HG02642 (cell line): ENCODE measurements around the gene DNAH12.
"Not testable (repeated sequence)": the region's sequence is repeated elsewhere in the genome, so short reads cannot be mapped to it uniquely, and the experiment has no call there.

Source experiments
- ATAC-seq: cut with Tn5 transposase; IDR thresholded peaks from one replicate; pipeline ENCODE4 v1.9.1; 2021; ENCODE audit warnings: mild to moderate bottlenecking; ENCODE audit not compliant: unreplicated experiment, poor library complexity

Gene DNAH12

GRCh38 chr3:57338272-57339070 lies 205.7 kb downstream of the DNAH12 start:
- not testable (repeated sequence) for ATAC-seq

GRCh38 chr3:57335283-57335938 lies 208.7 kb downstream of the DNAH12 start:
- ATAC-seq: no peak

GRCh38 chr3:57331078-57331610 lies 213.0 kb downstream of the DNAH12 start:
- ATAC-seq: no peak

GRCh38 chr3:57326498-57326897 lies 217.6 kb downstream of the DNAH12 start:
- ATAC-seq: not testable (repeated sequence)

- ATAC-seq: no peak
Observed at GRCh38 chr3:57314204-57314603, 229.9 kb downstream of the DNAH12 start.

- no peak for ATAC-seq
Observed at GRCh38 chr3:57309769-57310360, 234.3 kb downstream of the DNAH12 start.

GRCh38 chr3:57303520-57303919 lies 240.6 kb downstream of the DNAH12 start:
- not testable (repeated sequence) for ATAC-seq

GRCh38 chr3:57298041-57298440 lies 246.1 kb downstream of the DNAH12 start:
- no peak for ATAC-seq

- ATAC-seq: no peak
Observed at GRCh38 chr3:57292897-57293526, 251.1 kb downstream of the DNAH12 start.

- no peak for ATAC-seq
Observed at GRCh38 chr3:57292159-57292896, 251.8 kb downstream of the DNAH12 start, which contains the start of gene ASB14. Gene ASB14, minus strand, starts transcription at chr3:57292685. Its CDS starts 652 bp downstream, at chr3:57292033.

GRCh38 chr3:57288403-57288802 lies 255.7 kb downstream of the DNAH12 start:
- no peak for ATAC-seq

GRCh38 chr3:57287205-57287604 lies 256.9 kb downstream of the DNAH12 start:
- no peak for ATAC-seq

- ATAC-seq: no peak
Observed at GRCh38 chr3:57283334-57283733, 260.8 kb downstream of the DNAH12 start.

GRCh38 chr3:57281715-57282114 lies 262.4 kb downstream of the DNAH12 start:
- no peak for ATAC-seq

GRCh38 chr3:57279685-57280084 lies 264.5 kb downstream of the DNAH12 start:
- no peak for ATAC-seq

- no peak for ATAC-seq
Observed at GRCh38 chr3:57278237-57278636, 265.9 kb downstream of the DNAH12 start.

- ATAC-seq: no peak
Observed at GRCh38 chr3:57275393-57275792, 268.8 kb downstream of the DNAH12 start.

GRCh38 chr3:57274845-57275244 lies 269.3 kb downstream of the DNAH12 start:
- ATAC-seq: no peak

GRCh38 chr3:57268416-57268815 lies 275.7 kb downstream of the DNAH12 start:
- no peak for ATAC-seq

GRCh38 chr3:57261929-57262328 lies 282.2 kb downstream of the DNAH12 start:
- ATAC-seq: no peak
